Prostate gland (tissue), 2 donors: Measurements from ENCODE around the gene RHBDD1. TPM values are rescaled to one million over a fixed set of nuclear protein-coding genes. Genes with fewer than 3 reads are reported as not detected.

Experiments
- DNase-seq: peaks from one replicate; pipeline ENCODE4 v3.0.0-alpha.2; 2019; ENCODE audit warnings: low spot score
- H3K27ac ChIP-seq, 2 donors: fragments of 200-600 bp; sonication (generic); 2 replicates each; pipeline ENCODE4 v1.5.1; 2017 to 2019
- H3K27me3 ChIP-seq: fragments of 200-600 bp; sonication (generic); replicated peaks from 2 replicates; pipeline ENCODE4 v1.5.1; 2019; ENCODE audit not compliant: insufficient read depth
- H3K36me3 ChIP-seq, 2 donors: fragments of 200-600 bp; sonication (generic); 1 replicate in 1 of 2; 2 replicates in 1 of 2; pipeline versions ENCODE4 v1.5.1 to v1.8.1; 2017 to 2019
- H3K4me1 ChIP-seq: fragments of 200-600 bp; sonication (generic); replicated peaks from 2 replicates; pipeline ENCODE4 v1.5.1; 2019
- H3K4me3 ChIP-seq, 2 donors: fragments of 200-600 bp; sonication (generic); 2 replicates each; pipeline ENCODE4 v1.5.1; 2017 to 2019
- H3K9me3 ChIP-seq: fragments of 200-600 bp; sonication (generic); 2 replicates; pipeline ENCODE4 v1.5.1; 2017
- CTCF ChIP-seq, 4 experiments: fragments of 200-600 bp in 2 of 4; fragments of 450-650 bp in 2 of 4; sonication (generic) in 2 of 4; IDR thresholded peaks; 1 replicate in 3 of 4; 2 replicates in 1 of 4; pipeline ENCODE4 v1.5.1; 2016 to 2019; ENCODE audit warnings: antibody characterized with exemption in 4 of 4, mild to moderate bottlenecking in 2 of 4, moderate library complexity in 2 of 4
- POLR2A ChIP-seq: fragments of 450-650 bp; IDR thresholded peaks from one replicate; pipeline ENCODE4 v1.6.1; 2016; ENCODE audit warnings: antibody characterized with exemption, mild to moderate bottlenecking
- POLR2AphosphoS5 ChIP-seq: sonication (generic); formaldehyde crosslinking; IDR thresholded peaks from one replicate; pipeline ENCODE4 v1.6.1; 2017; ENCODE audit warnings: antibody characterized with exemption
- WGBS: methylation state at CpG from one replicate; pipeline ENCODE4 v1.1.5; 2018; 5-methylcytosine and 5-hydroxymethylcytosine counted together
- intact Hi-C: fragments of 100-400 bp; cut with DNase I; formaldehyde crosslinking; loops from one replicate; pipeline ENCODE4 v1.14.2; 2022
- total RNA-seq, 2 donors: library from RNA; depleted of rRNA; stranded (reverse); fragments of >200 nt; gene quantifications; one replicate each; pipeline ENCODE4 v1.1.0, GENCODE V29; 2016

RHBDD1 gene
- total RNA-seq, 2 donors from 2014 or later = 16.5 to 33.5 TPM

- intact Hi-C loops = no loop called here
- 83% methylated on average over 2 of the region's 2 CpGs for WGBS
- Histone ChIP-seq H3K27ac (no peak overlapping the region), H3K4me1 (no peaks in the 10 kb centered on the region), H3K9me3 (no peaks in the 10 kb centered on the region), H3K36me3 (no peaks in the 10 kb centered on the region), H3K27me3 (no peaks in the 10 kb centered on the region), H3K4me3 (no peak overlapping the region)
- TF ChIP-seq CTCF (IDR thresholded peaks at IDR 0.05) = no peak
- no peak for TF ChIP-seq POLR2AphosphoS5
- no peak for TF ChIP-seq POLR2A
- DNase-seq = no peak
Observed at GRCh38 chr2:226855787-226856186, 19.9 kb downstream of the RHBDD1 start.

- no peaks in the 10 kb centered on the region for H3K36me3 ChIP-seq
- no peaks in the 10 kb centered on the region for H3K27me3 ChIP-seq
- intact Hi-C loops = no loop called here
- H3K9me3 ChIP-seq = no peaks in the 10 kb centered on the region
- TF ChIP-seq POLR2AphosphoS5 (no peak), CTCF (IDR thresholded peaks at IDR 0.05) (no peak), POLR2A (no peak)
- no peaks in the 10 kb centered on the region for H3K4me1 ChIP-seq
- no peak overlapping the region for H3K27ac ChIP-seq
- H3K4me3 ChIP-seq = no peak overlapping the region
- DNase-seq = no peak
Observed at GRCh38 chr2:226860087-226860486, 24.2 kb downstream of the RHBDD1 start.

GRCh38 chr2:226862623-226863022 lies 26.8 kb downstream of the RHBDD1 start:
- WGBS = 47% methylated on average over 2 of the region's 2 CpGs
- Histone ChIP-seq H3K27me3 (no peaks in the 10 kb centered on the region), H3K4me1 (no peaks in the 10 kb centered on the region), H3K27ac (no peak overlapping the region), H3K36me3 (no peaks in the 10 kb centered on the region), H3K9me3 (no peaks in the 10 kb centered on the region), H3K4me3 (no peak overlapping the region)
- DNase-seq = no peak
- intact Hi-C loops = no loop called here
- TF ChIP-seq POLR2AphosphoS5 (no peak), CTCF (IDR thresholded peaks at IDR 0.05) (no peak), POLR2A (no peak)

GRCh38 chr2:226865273-226865672 lies 29.4 kb downstream of the RHBDD1 start:
- Histone ChIP-seq H3K4me1 (no peaks in the 10 kb centered on the region), H3K36me3 (no peaks in the 10 kb centered on the region), H3K4me3 (no peak overlapping the region), H3K27ac (no peak overlapping the region), H3K27me3 (no peaks in the 10 kb centered on the region), H3K9me3 (no peaks in the 10 kb centered on the region)
- DNase-seq = no peak
- no peak for TF ChIP-seq POLR2AphosphoS5
- no peak for TF ChIP-seq CTCF (IDR thresholded peaks at IDR 0.05)
- TF ChIP-seq POLR2A = no peak
- intact Hi-C loops = no loop called here
- 55% methylated on average over 1 of the region's 1 CpG for WGBS

GRCh38 chr2:226865710-226866109 lies 29.9 kb downstream of the RHBDD1 start:
- Histone ChIP-seq H3K27ac (no peak overlapping the region), H3K36me3 (no peaks in the 10 kb centered on the region), H3K4me3 (no peak overlapping the region), H3K27me3 (no peaks in the 10 kb centered on the region), H3K9me3 (no peaks in the 10 kb centered on the region), H3K4me1 (no peaks in the 10 kb centered on the region)
- intact Hi-C loops = no loop called here
- no peak for TF ChIP-seq CTCF (IDR thresholded peaks at IDR 0.05)
- no peak for TF ChIP-seq POLR2AphosphoS5
- TF ChIP-seq POLR2A = no peak
- 82% methylated on average over 6 of the region's 6 CpGs for WGBS
- DNase-seq = no peak
